GM10266 (cell line): ENCODE data around the gene PNMA5.
A peak's percentile ranks its signal among the peaks of the same experiment; 100 is the strongest.
"Not testable (repeated sequence)": the region's sequence is repeated elsewhere in the genome, so short reads cannot be mapped to it uniquely, and the experiment has no call there.

Experiments
- DNase-seq: peaks from one replicate; pipeline ENCODE4 v3.0.0; 2012; ENCODE audit errors: extremely low spot score
- TF ChIP-seq, protein P1 (sequence below): IDR thresholded peaks from 2 replicates; pipeline ENCODE4 v1.5.1; 2012; ENCODE audit warnings: mild to moderate bottlenecking, low read depth; ENCODE audit not compliant: control insufficient read depth, insufficient read depth; ENCODE audit errors: missing control alignments

PNMA5 gene

DNA sequence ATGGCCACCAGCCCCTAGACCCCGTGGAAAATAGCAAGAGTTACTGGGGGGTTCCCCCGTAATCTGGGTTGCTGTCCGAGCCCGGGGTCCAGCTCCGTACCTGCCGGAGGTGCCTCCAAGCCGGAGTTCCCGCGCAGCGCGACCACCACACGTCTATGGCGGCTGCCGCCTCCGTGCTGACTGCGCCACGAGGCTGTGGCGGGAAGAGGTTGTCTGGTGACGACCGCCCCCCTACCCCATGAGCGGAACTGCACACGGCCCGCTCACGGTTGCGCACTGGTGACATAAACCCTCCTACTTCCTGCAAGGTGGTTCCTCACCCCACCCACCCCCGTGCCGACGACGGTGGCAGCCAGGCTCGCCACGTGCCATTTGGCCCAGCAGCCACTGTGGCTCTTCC is at the start of gene PNMA5:
Gene PNMA5, minus strand, starts transcription at position 184 of the 400 bp plus-strand sequence. CDS start 2,518 bp downstream, outside the sequence.
- DNase-seq: no peak
- TF ChIP-seq, protein P1, sequence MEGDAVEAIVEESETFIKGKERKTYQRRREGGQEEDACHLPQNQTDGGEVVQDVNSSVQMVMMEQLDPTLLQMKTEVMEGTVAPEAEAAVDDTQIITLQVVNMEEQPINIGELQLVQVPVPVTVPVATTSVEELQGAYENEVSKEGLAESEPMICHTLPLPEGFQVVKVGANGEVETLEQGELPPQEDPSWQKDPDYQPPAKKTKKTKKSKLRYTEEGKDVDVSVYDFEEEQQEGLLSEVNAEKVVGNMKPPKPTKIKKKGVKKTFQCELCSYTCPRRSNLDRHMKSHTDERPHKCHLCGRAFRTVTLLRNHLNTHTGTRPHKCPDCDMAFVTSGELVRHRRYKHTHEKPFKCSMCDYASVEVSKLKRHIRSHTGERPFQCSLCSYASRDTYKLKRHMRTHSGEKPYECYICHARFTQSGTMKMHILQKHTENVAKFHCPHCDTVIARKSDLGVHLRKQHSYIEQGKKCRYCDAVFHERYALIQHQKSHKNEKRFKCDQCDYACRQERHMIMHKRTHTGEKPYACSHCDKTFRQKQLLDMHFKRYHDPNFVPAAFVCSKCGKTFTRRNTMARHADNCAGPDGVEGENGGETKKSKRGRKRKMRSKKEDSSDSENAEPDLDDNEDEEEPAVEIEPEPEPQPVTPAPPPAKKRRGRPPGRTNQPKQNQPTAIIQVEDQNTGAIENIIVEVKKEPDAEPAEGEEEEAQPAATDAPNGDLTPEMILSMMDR: no peak

DNA sequence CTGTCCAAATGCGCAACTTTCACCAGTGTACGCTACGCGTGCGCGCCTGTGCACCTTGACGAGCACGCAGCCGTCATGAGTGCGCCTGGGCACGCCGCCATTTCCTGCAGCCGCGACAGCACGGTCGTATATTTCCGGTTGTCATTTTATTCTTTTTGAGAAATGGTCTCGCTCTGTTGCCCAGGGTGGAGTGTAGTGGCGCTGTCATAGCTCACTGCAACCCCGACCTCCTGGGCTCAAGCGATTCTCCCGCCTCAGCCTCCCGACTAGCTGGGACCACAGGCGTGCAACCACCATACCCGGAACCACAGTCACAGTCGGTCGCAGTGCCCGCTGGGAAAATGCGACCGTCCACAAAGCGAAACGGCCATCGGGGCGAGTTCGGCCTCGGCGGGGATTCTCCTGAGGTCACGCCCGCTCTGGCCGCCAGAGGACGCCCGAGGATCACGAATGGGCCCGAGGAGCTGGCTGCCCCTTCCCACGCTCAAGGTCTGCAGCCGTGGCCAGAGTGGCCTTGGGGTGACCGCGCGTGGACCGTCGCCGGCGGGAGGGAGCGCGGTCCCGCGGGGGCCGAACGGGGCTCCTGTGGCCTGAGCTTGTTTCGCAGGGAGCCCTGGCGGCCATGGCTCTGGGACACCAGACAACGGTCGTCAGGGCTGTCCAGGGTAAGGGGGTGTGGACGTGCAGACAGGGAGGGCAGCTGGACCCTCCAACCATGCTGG is 38.6 kb upstream of the PNMA5 start:
- DNase-seq: peak; percentile 76
- TF ChIP-seq, protein P1: peak; percentile 89

DNA sequence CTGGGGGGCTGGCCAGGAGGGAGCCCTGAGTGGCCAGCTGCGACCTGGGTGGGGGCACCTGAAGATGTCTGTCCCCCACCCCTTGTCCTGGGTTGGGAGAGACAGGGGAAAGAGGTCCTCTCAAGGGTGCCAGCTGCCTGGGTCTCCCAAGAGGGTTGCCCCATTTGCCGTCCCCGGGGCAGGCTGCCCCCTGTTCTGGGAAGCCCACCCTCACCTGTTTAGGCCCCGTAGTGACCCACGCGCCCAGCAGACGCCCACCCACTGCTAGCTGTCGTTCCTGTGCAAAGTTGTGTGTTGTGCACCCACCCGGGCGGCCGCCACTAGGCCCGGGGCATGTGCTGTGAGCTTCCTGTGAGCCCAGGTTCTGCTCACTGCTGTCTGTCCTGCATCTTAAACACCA is 36.9 kb upstream of the PNMA5 start:
- TF ChIP-seq, protein P1: no peak
- DNase-seq: no peak

DNA sequence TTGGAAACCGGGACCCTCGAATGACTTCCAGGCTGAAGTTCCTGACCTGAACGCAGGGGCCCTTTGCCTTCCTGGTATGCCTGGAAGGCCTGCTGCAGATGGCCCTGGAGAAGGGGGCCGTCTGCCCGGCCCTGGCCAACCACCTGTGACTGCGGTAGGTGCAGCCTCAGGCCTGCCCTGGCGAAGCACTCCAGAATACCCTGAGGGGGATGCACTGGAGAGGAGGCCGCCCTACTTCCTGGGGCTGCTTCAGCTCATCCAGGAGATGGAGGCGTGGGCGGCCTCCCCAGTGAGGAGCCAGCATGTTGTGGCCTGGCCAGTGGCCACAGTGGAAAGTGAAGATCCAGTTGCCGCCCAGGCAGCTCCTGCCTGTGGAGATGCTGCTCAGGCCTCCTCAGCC is 36.0 kb upstream of the PNMA5 start:
- TF ChIP-seq, protein P1: no peak
- no peak for DNase-seq

DNA sequence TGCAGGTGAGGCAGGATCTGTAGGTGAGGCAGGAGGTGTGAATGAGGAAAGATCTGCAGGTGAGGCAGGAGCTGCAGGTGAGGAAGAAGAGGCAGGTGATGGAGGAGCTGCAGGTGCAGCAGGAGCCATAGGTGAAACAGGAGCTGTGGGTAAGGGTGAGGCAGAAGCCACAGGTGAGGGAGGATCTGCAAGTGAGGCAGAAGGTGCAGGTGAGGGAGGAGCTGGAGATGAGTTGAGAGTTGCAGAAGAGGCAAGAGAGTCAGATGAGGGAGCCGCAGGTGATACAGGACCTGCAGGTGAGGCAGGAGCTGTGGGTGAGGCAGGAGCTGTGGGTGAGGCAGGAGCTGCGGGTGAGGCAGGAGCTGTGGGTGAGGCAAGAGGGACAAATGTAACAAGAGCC is 35.2 kb upstream of the PNMA5 start:
- TF ChIP-seq, protein P1: no peak
- DNase-seq: no peak

DNA sequence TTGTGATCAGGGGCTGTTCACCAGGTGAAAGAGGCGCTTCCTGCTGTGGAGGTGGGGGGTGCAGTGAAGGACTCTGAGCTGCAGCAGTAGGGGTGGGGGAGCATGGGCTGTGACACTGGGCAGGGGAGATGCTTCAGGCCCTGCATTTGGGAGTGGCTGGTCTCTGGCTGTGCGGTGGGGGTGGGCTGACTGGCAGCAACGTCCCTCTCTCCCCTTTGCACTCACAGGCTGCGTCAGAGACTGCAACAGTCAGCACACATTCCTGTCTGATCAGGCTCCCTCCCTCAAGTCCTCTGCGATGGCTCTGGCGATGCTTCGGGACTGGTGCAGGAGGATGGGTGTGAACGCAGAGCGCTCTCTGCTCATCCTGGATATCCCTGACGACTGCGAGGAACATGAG is 34.6 kb upstream of the PNMA5 start:
- DNase-seq: not testable (repeated sequence)

DNA sequence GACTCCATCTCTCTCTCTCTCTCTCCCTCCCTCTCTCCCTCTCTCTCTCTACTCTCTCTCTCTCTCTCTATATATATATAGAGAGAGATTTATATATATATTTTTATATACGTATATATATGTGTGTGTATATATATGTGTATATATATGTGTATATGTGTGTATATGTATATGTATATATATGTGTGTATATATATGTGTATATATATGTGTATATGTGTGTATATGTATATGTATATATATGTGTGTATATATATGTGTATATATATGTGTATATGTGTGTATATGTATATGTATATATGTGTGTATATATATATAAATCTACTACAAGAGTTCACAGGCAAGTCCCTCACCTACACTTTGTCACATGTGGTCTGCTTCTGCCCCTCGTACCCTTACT is 32.6 kb upstream of the PNMA5 start:
- DNase-seq: not testable (repeated sequence)

DNA sequence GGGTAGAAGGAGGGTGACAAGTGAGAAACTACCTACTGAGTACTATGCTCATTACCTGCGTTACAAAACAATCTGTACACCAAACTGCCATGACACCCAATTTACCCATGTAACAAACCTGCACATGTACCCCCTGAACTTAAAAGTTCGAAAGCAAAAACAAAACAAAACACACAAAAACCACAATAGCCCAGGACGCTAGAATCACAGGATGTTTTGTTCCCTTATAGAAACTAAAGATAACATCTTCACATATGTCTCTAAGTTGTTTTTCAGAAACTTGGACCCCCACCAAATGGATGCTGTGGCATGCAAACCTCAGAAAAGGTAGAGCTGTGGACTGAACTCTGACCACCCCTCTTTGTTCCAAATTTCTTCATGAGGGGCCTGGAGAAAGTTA is 25.2 kb upstream of the PNMA5 start:
- TF ChIP-seq, protein P1: no peak
- DNase-seq: no peak

DNA sequence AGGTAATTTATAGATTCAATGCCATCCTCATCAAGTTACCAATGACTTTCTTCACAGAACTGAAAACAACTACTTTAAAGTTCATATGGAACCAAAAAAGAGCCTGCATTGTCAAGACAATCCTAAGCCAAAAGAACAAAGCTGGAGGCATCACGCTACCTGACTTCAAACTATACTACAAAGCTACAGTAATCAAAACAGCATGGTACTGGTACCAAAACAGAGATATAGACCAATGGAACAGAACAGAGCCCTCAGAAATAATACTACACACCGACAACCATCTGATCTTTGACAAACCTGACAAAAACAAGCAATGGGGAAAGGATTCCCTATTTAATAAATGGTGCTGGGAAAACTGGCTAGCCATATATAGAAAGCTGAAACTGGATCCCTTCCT is 23.3 kb upstream of the PNMA5 start:
- DNase-seq: not testable (repeated sequence)
